CD4-positive, alpha-beta memory T cell (primary cell): Measurements from ENCODE around the gene ADCY9. TPM values are rescaled to one million over a fixed set of nuclear protein-coding genes. Genes with fewer than 3 reads are reported as not detected.
"Not testable (repeated sequence)": the region's sequence is repeated elsewhere in the genome, so short reads cannot be mapped to it uniquely, and the experiment has no call there.

Experiments
- CTCF ChIA-PET: fragments of 350-600 bp; sonication (Branson Sonifier 250); formaldehyde crosslinking; loops from one replicate; lab custom pipeline; 2021; ENCODE audit warnings: inconsistent platforms; ENCODE audit not compliant: partially characterized antibody; lab: Charles Lee
- POLR2A ChIA-PET: fragments of 350-600 bp; sonication (Branson Sonifier 250); formaldehyde crosslinking; loops from one replicate; lab custom pipeline; 2021; ENCODE audit not compliant: partially characterized antibody; lab: Charles Lee
- DNase-seq, 5 donors: peaks; one replicate each; pipeline versions ENCODE4 v3.0.0 to v3.0.0-alpha.2; 2020 to 2022; ENCODE audit warnings: mixed read lengths in 1 of 5
- H3K27ac ChIP-seq: one replicate; pipeline ENCODE4 v1.7.0; 2013; ENCODE audit warnings: low read depth, low read length
- H3K27me3 ChIP-seq: 2 replicates; pipeline ENCODE4 v1.7.0; 2013; ENCODE audit warnings: mild to moderate bottlenecking, low read length, moderate library complexity; ENCODE audit not compliant: insufficient read depth
- H3K36me3 ChIP-seq: 2 replicates; pipeline ENCODE4 v1.7.0; 2013; ENCODE audit warnings: mild to moderate bottlenecking, low read length, moderate library complexity; ENCODE audit not compliant: insufficient read depth
- H3K4me1 ChIP-seq: 2 replicates; pipeline ENCODE4 v1.7.0; 2013; ENCODE audit warnings: mild to moderate bottlenecking, low read length, moderate library complexity; ENCODE audit not compliant: insufficient read depth
- H3K4me3 ChIP-seq, 2 donors: one replicate each; pipeline ENCODE4 v1.7.0; 2013; ENCODE audit warnings: low read length in 2 of 2, mild to moderate bottlenecking in 1 of 2
- H3K9me3 ChIP-seq, 2 donors: one replicate each; pipeline ENCODE4 v1.7.0; 2013; ENCODE audit warnings: low read length in 2 of 2, control low read depth in 1 of 2; ENCODE audit not compliant: control insufficient read depth in 1 of 2
- H3K27ac Mint-ChIP-seq, 7 donors: one replicate each; pipeline ENCODE4 v1.8.0; 2020 to 2021; ENCODE audit warnings: mixed read lengths in 7 of 7, mild to moderate bottlenecking in 6 of 7, inconsistent platforms in 3 of 7, moderate library complexity in 3 of 7
- H3K27me3 Mint-ChIP-seq, 2 donors: one replicate each; pipeline ENCODE4 v1.8.0; 2020 to 2021; ENCODE audit warnings: mixed read lengths in 2 of 2
- H3K36me3 Mint-ChIP-seq, 2 donors: one replicate each; pipeline ENCODE4 v1.8.0; 2020 to 2021; ENCODE audit warnings: mixed read lengths in 2 of 2, inconsistent platforms in 1 of 2, mild to moderate bottlenecking in 1 of 2
- H3K4me1 Mint-ChIP-seq, 4 donors: one replicate each; pipeline ENCODE4 v1.8.0; 2020 to 2021; ENCODE audit warnings: mixed read lengths in 4 of 4, mild to moderate bottlenecking in 1 of 4
- H3K4me3 Mint-ChIP-seq, 8 donors: one replicate each; pipeline ENCODE4 v1.8.0; 2020 to 2021; ENCODE audit warnings: mixed read lengths in 8 of 8, mild to moderate bottlenecking in 7 of 8, moderate library complexity in 6 of 8, inconsistent platforms in 3 of 8
- H3K9me3 Mint-ChIP-seq, 8 donors: one replicate each; pipeline ENCODE4 v1.8.0; 2020 to 2021; ENCODE audit warnings: mixed read lengths in 8 of 8, mild to moderate bottlenecking in 5 of 8, inconsistent platforms in 3 of 8, moderate library complexity in 1 of 8
- intact Hi-C: fragments of 100-400 bp; cut with micrococcal nuclease; formaldehyde crosslinking; loops from one replicate; pipeline ENCODE4 v1.15.1; 2023
- polyA plus RNA-seq, 2 donors: library from polyadenylated mRNA; unstranded; fragments of 300-500 nt; fragmentation: Illumina TruSeq; gene quantifications; one replicate each; pipeline ENCODE4 v1.2.3, GENCODE V29; 2021
- total RNA-seq, 2 experiments: library from RNA; stranded (reverse); gene quantifications; one replicate each; pipeline ENCODE4 v1.2.3, GENCODE V29; 2021

The ADCY9 gene
- total RNA-seq (1 to 10 TPM; 7.8 to 8.1 TPM), polyA plus RNA-seq (1 to 10 TPM in 1 of 2 donors, under 1 TPM in 1; 0.26 to 1.3 TPM)

DNA sequence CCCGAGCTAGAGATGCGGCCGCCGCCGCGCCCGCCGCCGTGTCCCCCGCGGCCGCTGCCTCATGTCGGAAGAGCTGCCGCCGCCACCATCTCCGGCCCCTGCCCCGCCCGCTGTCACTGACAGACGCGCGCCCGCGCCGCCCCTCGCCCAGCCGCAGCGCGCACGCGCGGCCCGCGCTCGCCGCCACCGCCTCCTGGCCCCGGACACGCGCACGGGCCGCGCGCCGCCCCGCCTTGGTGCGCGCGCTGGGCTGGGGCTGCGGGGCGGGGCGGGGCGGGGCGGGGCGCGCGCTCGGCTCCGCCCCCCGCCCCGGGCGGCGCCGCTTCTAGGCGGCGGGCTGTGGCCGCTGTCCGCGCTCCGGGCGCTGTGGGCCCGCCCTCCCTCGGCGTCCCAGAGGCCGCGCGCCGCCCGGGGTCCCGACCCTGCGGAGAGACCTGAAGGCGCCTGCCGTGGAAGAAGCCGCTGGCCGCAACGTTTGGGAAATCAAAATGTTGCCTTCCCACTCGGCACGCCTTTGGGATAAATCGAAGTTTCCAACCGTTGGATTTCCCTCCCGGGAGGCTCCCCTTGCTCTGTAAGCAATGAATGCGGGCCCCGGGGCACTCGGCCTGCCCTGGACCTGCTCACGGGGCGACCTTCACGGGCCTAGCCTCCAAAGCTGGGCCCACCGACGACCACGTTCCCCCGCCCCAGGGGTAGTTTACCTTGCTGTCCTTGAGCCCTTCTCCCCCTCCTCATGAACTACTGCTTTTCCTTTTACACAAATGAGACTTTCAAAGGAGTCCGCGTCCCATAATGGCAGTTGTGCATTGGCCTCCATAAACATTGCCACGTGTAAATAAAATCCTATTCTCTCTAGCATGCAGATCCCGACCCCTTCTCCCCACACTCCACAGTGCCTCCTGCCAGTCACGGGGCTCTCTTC lies at the start of gene ADCY9:
Gene ADCY9 (minus strand): TSS at position 118 of the 925 bp plus-strand sequence. CDS start 1,000 bp downstream, outside the sequence.
- intact Hi-C loops = loop anchor here (2.0 to 10.0 kb wide), 2 partner anchors 66 to 152 kb away; no protein-coding TSS in a partner anchor

DNA sequence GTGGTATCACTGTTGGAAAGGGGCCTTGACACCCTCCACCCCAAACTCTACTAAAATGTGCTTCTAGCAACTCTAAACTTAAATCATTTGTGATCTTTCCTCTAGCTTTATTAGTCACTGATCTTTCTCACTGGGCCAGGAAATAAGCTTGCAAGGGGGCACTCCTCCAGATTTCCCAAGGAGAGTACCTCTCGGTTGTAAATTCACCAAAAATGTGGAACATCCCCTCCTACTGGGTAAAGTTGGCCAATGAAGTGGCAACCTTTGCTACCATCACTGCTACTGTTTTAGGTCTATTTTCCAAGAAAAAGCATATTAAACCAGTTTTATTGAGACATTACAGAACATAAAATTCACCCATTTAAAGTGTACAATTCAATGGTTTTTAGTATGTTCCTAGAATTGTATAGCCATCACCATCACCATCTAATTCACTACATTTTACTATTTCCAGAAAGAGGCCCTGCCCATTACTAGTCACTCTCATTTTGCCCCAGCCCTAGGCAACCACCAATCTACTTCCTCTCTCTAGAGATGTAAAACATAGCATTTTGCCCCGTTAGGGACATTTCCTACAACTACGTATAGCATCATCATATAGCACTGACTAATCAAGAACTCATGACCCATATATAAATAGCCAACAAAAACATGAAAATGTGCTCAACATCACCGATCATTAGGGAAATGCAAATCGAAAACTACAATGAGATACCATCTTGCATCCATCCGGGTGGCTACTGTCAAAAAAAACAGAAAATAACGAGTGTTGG lies 44.6 kb upstream of the ADCY9 start:
- ChIA-PET POLR2A (no interaction called here), CTCF (no interaction called here)
- Mint-ChIP-seq H3K4me1 (no peaks in the 10 kb centered on the region), H3K27ac (peak overlapping the region in 3 of 7 donors; percentile 19 to 77 (median 26)), H3K9me3 (peaks cover 0 to 3% (median 0%) of the 10 kb centered on the region in 8 donors), H3K36me3 (no peaks in the 10 kb centered on the region), H3K4me3 (peak overlapping the region in 2 of 8 donors; percentile 1 to 43), H3K27me3 (no peaks in the 10 kb centered on the region)
- Histone ChIP-seq H3K27ac (no peak overlapping the region), H3K27me3 (no peaks in the 10 kb centered on the region), H3K4me1 (no peaks in the 10 kb centered on the region), H3K9me3 (no peaks in the 10 kb centered on the region), H3K4me3 (no peak overlapping the region), H3K36me3 (no peaks in the 10 kb centered on the region)
- intact Hi-C loops = no loop called here
- peak in 1 of 5 donors; percentile 59 for DNase-seq

More for the DNA sequence above, at the start of gene ADCY9:
- H3K27ac ChIP-seq = peak within 1 kb of the TSS; percentile 43
- H3K4me3 ChIP-seq = peak within 1 kb of the TSS in 1 of 2 donors; percentile 57
- H3K4me1 ChIP-seq = peaks cover 45% of the 10 kb centered on the region
- H3K36me3 ChIP-seq = no peaks in the 10 kb centered on the region
- H3K27ac Mint-ChIP-seq = peak within 1 kb of the TSS; percentile 53 to 94 (median 89)
- H3K9me3 ChIP-seq = no peaks in the 10 kb centered on the region
- CTCF ChIA-PET = no interaction called here
- H3K9me3 Mint-ChIP-seq = no peaks in the 10 kb centered on the region
- H3K27me3 Mint-ChIP-seq = peaks cover 2% of the 10 kb centered on the region in 2 donors
- peak within 1 kb of the TSS; percentile 83 to 94 (median 90) for H3K4me3 Mint-ChIP-seq
- peak; percentile 75 to 85 (median 80) for DNase-seq
- no peaks in the 10 kb centered on the region for H3K27me3 ChIP-seq
- peaks cover 33 to 41% (median 37%) of the 10 kb centered on the region in 4 donors for H3K4me1 Mint-ChIP-seq
- POLR2A ChIA-PET = interaction anchor here (1.0 to 2.6 kb wide), 5 partner anchors 26 to 155 kb away, joined by 4 to 17 read pairs (median 4); partner anchors contain the start of gene TFAP4
- peaks cover 0 to 5% of the 10 kb centered on the region in 2 donors for H3K36me3 Mint-ChIP-seq

DNA sequence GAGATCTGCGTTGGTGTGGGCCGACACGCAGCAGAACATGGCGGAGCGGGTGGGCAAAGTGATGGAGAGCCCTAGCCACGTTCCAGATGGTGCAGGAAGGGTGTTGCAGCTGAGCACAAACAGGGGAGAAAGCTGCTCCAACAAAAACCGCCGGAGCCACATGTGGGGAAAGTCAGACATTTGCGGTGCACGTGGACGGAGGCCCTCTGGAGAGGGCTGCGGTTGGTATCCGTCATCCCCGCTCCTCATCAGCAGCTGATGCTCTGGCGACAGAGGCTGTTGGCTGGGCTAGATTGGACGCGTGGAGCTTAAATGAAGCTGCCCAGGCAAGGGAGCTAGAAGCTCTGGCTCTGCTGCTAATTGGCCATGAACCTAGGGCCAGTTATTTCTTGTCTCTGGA lies 43.5 kb upstream of the ADCY9 start:
- ChIA-PET POLR2A (no interaction called here), CTCF (no interaction called here)
- Histone ChIP-seq H3K4me3 (no peak overlapping the region), H3K27me3 (no peaks in the 10 kb centered on the region), H3K36me3 (no peaks in the 10 kb centered on the region), H3K4me1 (no peaks in the 10 kb centered on the region), H3K27ac (no peak overlapping the region), H3K9me3 (no peaks in the 10 kb centered on the region)
- Mint-ChIP-seq H3K4me3 (no peak overlapping the region), H3K36me3 (no peaks in the 10 kb centered on the region), H3K27me3 (no peaks in the 10 kb centered on the region), H3K9me3 (peaks cover 0 to 3% (median 0%) of the 10 kb centered on the region in 8 donors), H3K4me1 (no peaks in the 10 kb centered on the region), H3K27ac (peak overlapping the region in 1 of 7 donors; percentile 19)
- intact Hi-C loops = no loop called here
- no peak for DNase-seq

DNA sequence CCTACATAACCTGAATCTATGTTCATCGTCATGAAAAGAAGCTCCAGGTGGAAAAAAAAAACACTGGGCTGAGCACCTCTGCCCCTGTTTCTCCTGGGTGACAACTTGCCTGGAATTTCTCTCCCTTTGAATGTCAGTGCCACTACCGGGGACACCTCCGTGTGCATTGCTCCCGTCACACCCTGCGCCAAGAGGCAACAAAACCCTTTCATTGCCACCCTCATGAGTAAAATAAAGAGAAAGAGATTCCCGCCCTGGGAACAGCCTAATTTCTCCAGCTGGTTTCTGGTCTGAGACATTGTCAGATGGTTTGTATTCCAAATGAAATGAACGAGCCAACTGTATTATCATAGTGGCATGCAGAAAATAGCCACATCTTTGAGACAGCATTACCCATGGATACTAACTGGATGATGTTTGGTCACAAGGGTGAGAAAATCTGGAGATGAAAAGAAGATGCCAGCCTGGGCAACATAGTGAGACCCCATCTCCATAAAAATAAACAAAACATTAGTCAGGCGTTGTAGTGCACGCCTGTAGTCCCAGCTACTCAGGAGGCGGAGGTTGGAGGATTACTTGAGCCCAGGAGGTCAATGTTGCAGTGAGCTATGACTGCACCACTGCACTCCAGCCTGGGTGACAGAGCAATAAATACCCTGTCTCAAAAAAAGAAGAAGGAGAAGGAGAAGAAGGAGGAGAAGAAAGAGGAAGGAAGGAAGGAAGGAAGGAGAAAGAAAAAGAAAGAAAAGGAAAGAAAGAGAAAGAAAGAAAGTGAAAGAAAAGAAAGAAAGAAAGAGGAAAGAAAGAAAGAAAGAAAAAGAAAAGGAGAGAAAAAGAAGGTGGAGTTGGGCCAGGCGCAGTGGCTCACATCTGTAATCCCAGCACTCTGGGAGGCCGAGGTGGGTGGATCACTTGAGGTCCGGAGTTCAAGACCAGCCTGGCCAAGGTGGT lies 42.2 kb upstream of the ADCY9 start:
- Histone ChIP-seq H3K4me1 (no peaks in the 10 kb centered on the region), H3K27ac (no peak overlapping the region), H3K27me3 (no peaks in the 10 kb centered on the region), H3K36me3 (no peaks in the 10 kb centered on the region), H3K9me3 (no peaks in the 10 kb centered on the region), H3K4me3 (no peak overlapping the region)
- Mint-ChIP-seq H3K9me3 (peaks cover 0 to 3% (median 0%) of the 10 kb centered on the region in 8 donors), H3K4me3 (no peak overlapping the region), H3K36me3 (no peaks in the 10 kb centered on the region), H3K27me3 (no peaks in the 10 kb centered on the region), H3K27ac (peak overlapping the region in 1 of 7 donors; percentile 43), H3K4me1 (no peaks in the 10 kb centered on the region)
- DNase-seq = no peak
- POLR2A ChIA-PET = no interaction called here
- intact Hi-C loops = no loop called here
- CTCF ChIA-PET = interaction anchor here (0.6 kb wide), 1 partner anchor 259 kb away, joined by 3 read pairs; no protein-coding TSS in a partner anchor

DNA sequence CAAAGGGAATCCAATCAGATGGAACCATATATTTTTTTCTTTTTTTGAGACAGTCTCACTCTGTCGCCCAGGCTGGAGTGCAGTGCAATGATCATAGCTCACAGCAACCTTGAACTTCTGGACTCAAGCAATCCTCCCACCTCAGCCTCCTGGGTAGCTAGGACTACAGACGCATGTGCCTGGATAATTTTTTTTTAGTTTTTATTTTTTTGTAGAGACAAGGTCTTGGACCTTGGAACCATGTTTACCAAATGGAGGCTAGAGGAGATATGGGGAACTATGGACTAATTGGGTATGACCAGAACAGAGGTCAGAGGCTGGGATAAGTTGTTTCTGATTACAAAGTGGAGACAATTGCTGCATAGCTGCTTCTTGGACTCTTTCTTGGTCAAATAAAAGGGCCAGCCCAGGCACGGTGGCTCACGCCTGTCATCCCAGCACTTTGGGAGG lies 41.2 kb upstream of the ADCY9 start:
- H3K36me3 Mint-ChIP-seq = no peaks in the 10 kb centered on the region
- no peak for DNase-seq
- no peak overlapping the region for H3K27ac ChIP-seq
- no peaks in the 10 kb centered on the region for H3K27me3 ChIP-seq
- H3K27me3 Mint-ChIP-seq = no peaks in the 10 kb centered on the region
- intact Hi-C loops = no loop called here
- no peak overlapping the region for H3K27ac Mint-ChIP-seq
- H3K4me3 ChIP-seq = no peak overlapping the region
- no peaks in the 10 kb centered on the region for H3K9me3 ChIP-seq
- peaks cover 0 to 3% (median 0%) of the 10 kb centered on the region in 8 donors for H3K9me3 Mint-ChIP-seq
- no peaks in the 10 kb centered on the region for H3K36me3 ChIP-seq
- no peaks in the 10 kb centered on the region for H3K4me1 Mint-ChIP-seq
- H3K4me1 ChIP-seq = no peaks in the 10 kb centered on the region
- ChIA-PET POLR2A (no interaction called here), CTCF (interaction anchor here (0.6 kb wide), 2 partner anchors 158 to 258 kb away, joined by 3 read pairs; no protein-coding TSS in a partner anchor)
- H3K4me3 Mint-ChIP-seq = no peak overlapping the region

DNA sequence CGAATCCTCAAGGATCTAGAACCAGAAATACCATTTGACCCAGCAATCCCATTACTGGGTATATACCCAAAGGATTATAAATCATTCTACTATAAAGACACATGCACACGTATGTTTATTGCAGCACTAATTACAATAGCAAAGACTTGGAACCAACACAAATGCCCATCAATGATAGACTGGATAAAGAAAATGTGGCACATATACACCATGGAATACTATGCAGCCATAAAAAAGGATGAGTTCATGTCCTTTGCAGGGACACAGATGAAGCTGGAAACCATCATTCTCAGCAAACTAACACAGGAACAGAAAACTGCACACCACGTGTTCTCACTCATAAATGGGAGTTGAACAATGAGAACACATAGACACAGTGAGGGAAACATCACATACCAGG lies 40.3 kb upstream of the ADCY9 start:
- H3K27me3 Mint-ChIP-seq = not testable (repeated sequence)

More for the DNA sequence above, 40.3 kb upstream of the ADCY9 start:
- H3K9me3 ChIP-seq, H3K4me3 ChIP-seq, H3K36me3 Mint-ChIP-seq, H3K4me1 ChIP-seq, H3K27ac ChIP-seq, H3K9me3 Mint-ChIP-seq, H3K36me3 ChIP-seq, CTCF ChIA-PET, H3K27ac Mint-ChIP-seq, intact Hi-C loops, DNase-seq, H3K27me3 ChIP-seq, H3K4me3 Mint-ChIP-seq, H3K4me1 Mint-ChIP-seq, POLR2A ChIA-PET: not testable (repeated sequence)
